GM12878 (cell line): ENCODE results near the gene ARHGAP6. TPM values are rescaled to one million over a fixed set of nuclear protein-coding genes. Genes with fewer than 3 reads are reported as not detected.

ENCODE experiments used
- ATAC-seq: fragments of 200-7000 bp; cut with Tn5 transposase; 3 replicates; pipeline ENCODE4 v1.9.1; 2020; ENCODE audit warnings: mild to moderate bottlenecking, moderate library complexity
- BruUV-seq: library from RNA; stranded (reverse); fragments of 400-500 nt; replicated peaks from 2 replicates; lab custom pipeline; 2021; lab: Mats Ljungman, UMichigan
- CTCF ChIA-PET: fragments of 300-600 bp; sonication (Branson Sonifier 250); formaldehyde crosslinking; extraction: SDS; loops from one replicate; lab custom pipeline; 2021; ENCODE audit warnings: inconsistent platforms; lab: Yijun Ruan, JAX
- POLR2A ChIA-PET: fragments of 350-600 bp; formaldehyde crosslinking; extraction: SDS; loops from one replicate; lab custom pipeline; 2021; ENCODE audit warnings: inconsistent platforms; lab: Charles Lee
- RAD21 ChIA-PET: fragments of 300-600 bp; sonication (Branson Sonifier 250); formaldehyde crosslinking; loops from one replicate; lab custom pipeline; 2023; ENCODE audit warnings: antibody characterized with exemption; ENCODE audit not compliant: unreplicated experiment; lab: Charles Lee
- SMC1A ChIA-PET: fragments of 300-600 bp; sonication (Branson Sonifier 250); formaldehyde crosslinking; loops from one replicate; lab custom pipeline; 2023; ENCODE audit not compliant: unreplicated experiment, uncharacterized antibody; lab: Charles Lee
- DNase-seq: peaks from one replicate; pipeline ENCODE4 v3.0.0-alpha.2; 2011; ENCODE audit warnings: low read depth, low spot score
- FAIRE-seq: peaks from 3 replicates; lab custom pipeline; 2011; peaks lifted over from hg19 to GRCh38; lab: Jason Lieb, UNC
- H2AFZ ChIP-seq: 2 replicates; pipeline ENCODE4 v1.6.0; 2011; ENCODE audit warnings: low read depth, low read length, control low read depth; ENCODE audit not compliant: control insufficient read depth
- H3K27ac ChIP-seq: 2 replicates; pipeline ENCODE4 v1.5.1; 2011; ENCODE audit warnings: control low read depth; ENCODE audit not compliant: control insufficient read depth, insufficient read depth
- H3K27me3 ChIP-seq, 2 experiments: replicated peaks in 1 of 2; 2 replicates each; pipeline versions ENCODE4 v1.6.0 to v1.6.1; 2011; ENCODE audit warnings: low read length in 1 of 2; ENCODE audit not compliant: control insufficient read depth in 2 of 2, insufficient read depth in 2 of 2
- H3K36me3 ChIP-seq, 2 experiments: 2 replicates each; pipeline ENCODE4 v1.5.1; 2011; ENCODE audit warnings: low read length in 1 of 2; ENCODE audit not compliant: control insufficient read depth in 2 of 2, insufficient read depth in 2 of 2
- H3K4me1 ChIP-seq: 2 replicates; pipeline ENCODE4 v1.6.1; 2011; ENCODE audit warnings: mild to moderate bottlenecking, low read length, moderate library complexity, mixed read lengths; ENCODE audit not compliant: control insufficient read depth, insufficient read depth
- H3K4me2 ChIP-seq: 2 replicates; pipeline ENCODE4 v1.6.0; 2011; ENCODE audit warnings: control low read depth; ENCODE audit not compliant: control insufficient read depth, insufficient read depth
- H3K4me3 ChIP-seq: fragments of 200-600 bp; sonication (generic); 2 replicates; pipeline ENCODE4 v1.5.1; 2016
- H3K79me2 ChIP-seq: 2 replicates; pipeline ENCODE4 v1.6.0; 2011; ENCODE audit warnings: low read length; ENCODE audit not compliant: control insufficient read depth, insufficient read depth
- H3K9ac ChIP-seq: 2 replicates; pipeline ENCODE4 v1.8.0; 2011; ENCODE audit warnings: low read length, control low read depth, mixed read lengths; ENCODE audit not compliant: control insufficient read depth, insufficient read depth
- H3K9me3 ChIP-seq: replicated peaks from 3 replicates; pipeline ENCODE4 v1.5.1; 2011; ENCODE audit warnings: mild to moderate bottlenecking, low read length; ENCODE audit not compliant: control insufficient read depth, insufficient read depth
- H4K20me1 ChIP-seq: 2 replicates; pipeline ENCODE4 v1.6.0; 2011; ENCODE audit not compliant: control insufficient read depth, insufficient read depth
- RBBP5 ChIP-seq: fragments of 200-600 bp; sonication (generic); conservative IDR thresholded peaks from 2 replicates; pipeline ENCODE4 v1.6.1; 2016
- SMAD1 ChIP-seq: fragments of 450-650 bp; IDR thresholded peaks from 2 replicates; pipeline ENCODE4 v1.6.1; 2018; ENCODE audit warnings: mild to moderate bottlenecking, low read depth; ENCODE audit not compliant: partially characterized antibody
- SP1 ChIP-seq: IDR thresholded peaks from one replicate; pipeline ENCODE4 v1.6.1; 2011; ENCODE audit warnings: low read depth, low read length
- SPI1 ChIP-seq: IDR thresholded peaks from 2 replicates; pipeline ENCODE4 v1.6.1; 2011; ENCODE audit warnings: low read depth, mild to moderate bottlenecking, low read length, moderate library complexity, borderline replicate concordance; ENCODE audit not compliant: insufficient read depth
- YY1 ChIP-seq: IDR thresholded peaks from 2 replicates; pipeline ENCODE4 v1.6.1; 2011; ENCODE audit warnings: low read depth, mild to moderate bottlenecking, low read length
- WGBS: methylation state at CpG from one replicate; pipeline ENCODE4 v1.1.6; 2016; ENCODE audit warnings: low lambda C conversion rate; ENCODE audit not compliant: insufficient replicate concordance, insufficient coverage; ENCODE audit errors: missing lambda C conversion rate; 5-methylcytosine and 5-hydroxymethylcytosine counted together
- in situ Hi-C: fragments of 300-500 bp; cut with MboI; formaldehyde crosslinking; loops from 9 replicates; pipeline ENCODE4 v1.14.3; 2018; ENCODE audit warnings: mixed read lengths
- intact Hi-C: fragments of 100-400 bp; cut with micrococcal nuclease; formaldehyde crosslinking; loops from one replicate; pipeline ENCODE4 v1.14.2; 2022; ENCODE audit not compliant: unreplicated experiment
- polyA plus RNA-seq, 11 experiments: library from polyadenylated mRNA; depleted of rRNA in 4 of 11; unstranded in 6 of 11; stranded (reverse) in 5 of 11; fragments of >200 nt; fragmentation: Nextera tagmentation in 4 of 11; fragmentation: Illumina TruSeq in 1 of 11; extraction: Ambion mirVana in 4 of 11; extraction: Trizol in 1 of 11; gene quantifications; 1 replicate in 1 of 11; 2 replicates in 10 of 11; pipeline versions ENCODE4 v1.2.1 to v1.2.3, GENCODE V29; 2011 to 2016; ENCODE audit warnings: inconsistent platforms in 2 of 11, missing spikeins in 2 of 11, low read depth in 1 of 11
- total RNA-seq, 4 experiments: library from RNA; depleted of rRNA in 3 of 4; stranded (reverse); fragments of >200 nt in 3 of 4; fragmentation: Illumina TruSeq in 1 of 4; extraction: Trizol in 1 of 4; gene quantifications; 2 replicates each; pipeline versions ENCODE4 v1.2.1 to v1.2.3, GENCODE V29; 2013 to 2021
- TF ChIP-seq, protein P1 (sequence below), 3 experiments: IDR thresholded peaks in 2 of 3; conservative IDR thresholded peaks in 1 of 3; 2 replicates each; pipeline ENCODE4 v1.5.1; 2011; ENCODE audit warnings: low read depth in 3 of 3, low read length in 3 of 3, mild to moderate bottlenecking in 3 of 3, control low read depth in 2 of 3, moderate library complexity in 2 of 3, inconsistent platforms in 1 of 3, mixed read lengths in 1 of 3; ENCODE audit not compliant: control insufficient read depth in 2 of 3, insufficient read depth in 1 of 3; ENCODE audit errors: extremely low read depth in 1 of 3
- TF ChIP-seq, protein P2 (sequence below): fragments of 450-650 bp; IDR thresholded peaks from 2 replicates; pipeline ENCODE4 v1.6.1; 2016; ENCODE audit warnings: mild to moderate bottlenecking

The ARHGAP6 gene
- total and polyA plus RNA-seq, 10 of the 15 experiments (the other 5 are each of a cell fraction or from before 2014, with no cell fraction given) = 0.20 to 1.8 (median 0.76) TPM

DNA sequence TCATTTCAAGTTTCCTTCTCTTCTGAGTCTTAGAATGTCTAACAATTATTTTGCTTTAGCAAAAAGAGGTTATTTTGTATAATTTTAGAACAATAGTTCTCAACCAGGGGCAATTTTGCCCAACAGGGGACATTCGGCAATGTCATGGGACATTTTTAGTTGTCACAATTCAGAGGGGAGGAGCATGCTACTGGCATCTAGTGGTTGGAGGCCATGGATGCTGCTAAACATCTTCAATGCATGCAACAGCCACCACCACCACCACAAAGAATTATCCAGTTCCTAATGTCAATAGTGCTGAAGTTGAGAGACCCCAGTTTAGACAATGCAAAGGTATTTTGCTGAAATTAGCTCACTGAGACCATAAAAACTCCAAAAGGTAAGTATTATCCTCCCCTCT, 122.5 kb downstream of the ARHGAP6 start:
- ATAC-seq = peak; percentile 52
- Histone ChIP-seq H3K4me2 (no peak overlapping the region), H2AFZ (no peak overlapping the region), H3K4me1 (no peaks in the 10 kb centered on the region), H3K4me3 (no peak overlapping the region), H3K36me3 (no peaks in the 10 kb centered on the region), H3K9me3 (no peaks in the 10 kb centered on the region), H3K27ac (no peak overlapping the region), H4K20me1 (no peaks in the 10 kb centered on the region), H3K9ac (no peak overlapping the region), H3K79me2 (no peaks in the 10 kb centered on the region), H3K27me3 (no peaks in the 10 kb centered on the region)
- ChIA-PET CTCF (interaction anchor here (0.6 to 4.7 kb wide), 8 partner anchors 10 to 245 kb away, joined by 3 to 81 read pairs (median 10); partner anchors contain the start of gene MSL3), RAD21 (interaction anchor here (3.0 to 4.2 kb wide), 2 partner anchors 39 to 228 kb away, joined by 15 to 20 read pairs; no protein-coding TSS in a partner anchor), SMC1A (interaction anchor here (0.9 to 9.6 kb wide), 6 partner anchors 12 to 230 kb away, joined by 3 to 105 read pairs (median 6); no protein-coding TSS in a partner anchor), POLR2A (no interaction called here)
- intact Hi-C loops = no loop called here
- TF ChIP-seq, protein P1, sequence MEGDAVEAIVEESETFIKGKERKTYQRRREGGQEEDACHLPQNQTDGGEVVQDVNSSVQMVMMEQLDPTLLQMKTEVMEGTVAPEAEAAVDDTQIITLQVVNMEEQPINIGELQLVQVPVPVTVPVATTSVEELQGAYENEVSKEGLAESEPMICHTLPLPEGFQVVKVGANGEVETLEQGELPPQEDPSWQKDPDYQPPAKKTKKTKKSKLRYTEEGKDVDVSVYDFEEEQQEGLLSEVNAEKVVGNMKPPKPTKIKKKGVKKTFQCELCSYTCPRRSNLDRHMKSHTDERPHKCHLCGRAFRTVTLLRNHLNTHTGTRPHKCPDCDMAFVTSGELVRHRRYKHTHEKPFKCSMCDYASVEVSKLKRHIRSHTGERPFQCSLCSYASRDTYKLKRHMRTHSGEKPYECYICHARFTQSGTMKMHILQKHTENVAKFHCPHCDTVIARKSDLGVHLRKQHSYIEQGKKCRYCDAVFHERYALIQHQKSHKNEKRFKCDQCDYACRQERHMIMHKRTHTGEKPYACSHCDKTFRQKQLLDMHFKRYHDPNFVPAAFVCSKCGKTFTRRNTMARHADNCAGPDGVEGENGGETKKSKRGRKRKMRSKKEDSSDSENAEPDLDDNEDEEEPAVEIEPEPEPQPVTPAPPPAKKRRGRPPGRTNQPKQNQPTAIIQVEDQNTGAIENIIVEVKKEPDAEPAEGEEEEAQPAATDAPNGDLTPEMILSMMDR (IDR thresholded peaks at IDR 0.05 in 2 of 3, conservative IDR thresholded peaks at IDR 0.05 in 1 of 3; ENCODE audit: control insufficient read depth in 2 of 3, extremely low read depth in 1 of 3, insufficient read depth in 1 of 3, low read depth in 3 of 3, low read length in 3 of 3) = peak; percentile 22 to 33 (median 24); a peak in 3 of 6 replicates
- TF ChIP-seq SP1 (no peak), YY1 (0 out of 2 replicates have a peak, but pooled peaks have one; percentile 31)
- WGBS = 5% methylated on average over 1 of the region's 1 CpG
- FAIRE-seq = no peak
- in situ Hi-C loops = no loop called here
- BruUV-seq = no TSS peak
- DNase-seq = no peak

DNA sequence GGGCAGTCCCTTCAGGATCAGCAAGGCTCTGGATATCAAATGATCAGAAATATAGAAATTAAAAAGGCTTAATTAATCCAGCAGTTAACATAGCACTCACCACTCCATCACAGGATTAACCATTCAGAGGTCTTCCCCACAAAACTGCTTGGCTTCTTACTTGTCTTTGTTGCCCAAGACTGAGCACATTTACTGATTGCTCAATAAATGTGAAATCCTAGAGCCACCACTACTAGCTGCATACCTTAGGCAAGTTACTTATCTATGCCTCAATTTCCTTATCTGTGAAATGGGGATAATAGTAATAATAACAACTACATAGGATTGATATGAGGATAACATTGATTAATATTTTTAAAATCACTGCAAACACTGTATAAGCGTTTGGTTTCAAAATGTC, 124.2 kb downstream of the ARHGAP6 start:
- ChIA-PET RAD21 (interaction anchor here (0.7 to 4.2 kb wide), 25 partner anchors 12 to 1087 kb away, joined by 3 to 20 read pairs (median 4); partner anchors contain the start of gene MSL3), SMC1A (interaction anchor here (0.8 to 9.6 kb wide), 20 partner anchors 16 to 366 kb away, joined by 3 to 105 read pairs (median 6); partner anchors contain the start of genes ARHGAP6 and MSL3), CTCF (interaction anchor here (0.6 to 4.7 kb wide), 22 partner anchors 8 to 869 kb away, joined by 3 to 81 read pairs (median 5); partner anchors contain the start of gene MSL3)
- H2AFZ ChIP-seq = no peak overlapping the region
- in situ Hi-C loops = no loop called here
- no peak for DNase-seq
- H3K4me2 ChIP-seq = no peak overlapping the region
- no peaks in the 10 kb centered on the region for H3K36me3 ChIP-seq
- H3K27ac ChIP-seq = no peak overlapping the region
- 59% methylated on average over 1 of the region's 1 CpG for WGBS
- TF ChIP-seq SPI1 (no peak), RBBP5 (no peak), SMAD1 (no peak)
- TF ChIP-seq, protein P2, sequence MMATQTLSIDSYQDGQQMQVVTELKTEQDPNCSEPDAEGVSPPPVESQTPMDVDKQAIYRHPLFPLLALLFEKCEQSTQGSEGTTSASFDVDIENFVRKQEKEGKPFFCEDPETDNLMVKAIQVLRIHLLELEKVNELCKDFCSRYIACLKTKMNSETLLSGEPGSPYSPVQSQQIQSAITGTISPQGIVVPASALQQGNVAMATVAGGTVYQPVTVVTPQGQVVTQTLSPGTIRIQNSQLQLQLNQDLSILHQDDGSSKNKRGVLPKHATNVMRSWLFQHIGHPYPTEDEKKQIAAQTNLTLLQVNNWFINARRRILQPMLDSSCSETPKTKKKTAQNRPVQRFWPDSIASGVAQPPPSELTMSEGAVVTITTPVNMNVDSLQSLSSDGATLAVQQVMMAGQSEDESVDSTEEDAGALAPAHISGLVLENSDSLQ = no peak
- TF ChIP-seq, all 136 proteins: peak for 0
- ATAC-seq (peak; percentile 9; the same call in 2 of the 3 replicates), FAIRE-seq (no peak)
- BruUV-seq = TSS peak; percentile 64
- Histone ChIP-seq H3K79me2 (no peaks in the 10 kb centered on the region), H3K4me3 (no peak overlapping the region), H3K27me3 (no peaks in the 10 kb centered on the region), H3K9ac (no peak overlapping the region), H3K4me1 (no peaks in the 10 kb centered on the region), H4K20me1 (no peaks in the 10 kb centered on the region), H3K9me3 (no peaks in the 10 kb centered on the region)
- POLR2A ChIA-PET = interaction anchor here (0.7 kb wide), 1 partner anchor 178 kb away, joined by 3 read pairs; no protein-coding TSS in a partner anchor
- intact Hi-C loops = no loop called here
